ENCODE data around the gene LARP4.

DNA sequence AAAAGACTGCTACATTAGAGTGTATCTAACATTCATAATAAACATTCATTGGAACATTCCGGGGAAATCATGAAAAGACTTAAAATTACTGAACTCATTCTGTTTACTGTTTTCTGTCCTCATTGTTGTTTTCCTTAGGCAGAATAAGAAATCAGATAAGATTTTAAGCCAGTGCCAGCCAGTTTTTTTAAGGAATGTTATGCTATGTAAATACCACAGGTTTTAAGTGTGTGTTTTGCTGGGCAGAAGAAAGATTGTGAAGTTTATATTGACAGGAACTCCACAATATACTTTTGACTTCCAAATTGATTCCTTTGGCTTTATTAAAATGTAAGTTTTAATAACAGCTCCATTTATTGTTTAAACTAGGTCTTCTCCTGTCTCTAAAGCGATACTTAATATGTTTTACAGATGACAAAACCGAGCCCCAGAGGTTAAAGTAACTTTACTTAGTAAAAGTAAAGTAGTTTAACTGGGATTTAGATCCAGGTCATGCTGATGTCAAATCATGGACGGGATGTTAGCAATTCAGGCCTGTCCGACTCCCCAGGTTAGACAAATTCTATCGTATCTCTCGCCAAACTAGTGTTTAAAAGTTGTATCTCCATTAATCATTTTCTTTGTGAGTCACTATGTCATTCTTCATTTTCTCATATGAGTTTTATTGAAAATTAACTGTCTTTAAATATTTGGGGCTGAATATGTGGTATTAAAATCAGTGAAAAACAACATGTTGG, 1.7 kb downstream of the LARP4 start:
- TF ChIP-seq, protein P1, sequence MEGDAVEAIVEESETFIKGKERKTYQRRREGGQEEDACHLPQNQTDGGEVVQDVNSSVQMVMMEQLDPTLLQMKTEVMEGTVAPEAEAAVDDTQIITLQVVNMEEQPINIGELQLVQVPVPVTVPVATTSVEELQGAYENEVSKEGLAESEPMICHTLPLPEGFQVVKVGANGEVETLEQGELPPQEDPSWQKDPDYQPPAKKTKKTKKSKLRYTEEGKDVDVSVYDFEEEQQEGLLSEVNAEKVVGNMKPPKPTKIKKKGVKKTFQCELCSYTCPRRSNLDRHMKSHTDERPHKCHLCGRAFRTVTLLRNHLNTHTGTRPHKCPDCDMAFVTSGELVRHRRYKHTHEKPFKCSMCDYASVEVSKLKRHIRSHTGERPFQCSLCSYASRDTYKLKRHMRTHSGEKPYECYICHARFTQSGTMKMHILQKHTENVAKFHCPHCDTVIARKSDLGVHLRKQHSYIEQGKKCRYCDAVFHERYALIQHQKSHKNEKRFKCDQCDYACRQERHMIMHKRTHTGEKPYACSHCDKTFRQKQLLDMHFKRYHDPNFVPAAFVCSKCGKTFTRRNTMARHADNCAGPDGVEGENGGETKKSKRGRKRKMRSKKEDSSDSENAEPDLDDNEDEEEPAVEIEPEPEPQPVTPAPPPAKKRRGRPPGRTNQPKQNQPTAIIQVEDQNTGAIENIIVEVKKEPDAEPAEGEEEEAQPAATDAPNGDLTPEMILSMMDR (IDR thresholded peaks at IDR 0.05; ENCODE audit: borderline replicate concordance, extremely low read depth, low read length, poor library complexity, severe bottlenecking) = no peak
- no peak for TF ChIP-seq EZH2 (IDR thresholded peaks at IDR 0.05; ENCODE audit: borderline replicate concordance, low read depth, low read length, severe bottlenecking)

All from DND-41 (cell line).